HG03039 (cell line): ENCODE results near the gene KDM2A.
"Not testable (repeated sequence)": the region's sequence is repeated elsewhere in the genome, so short reads cannot be mapped to it uniquely, and the experiment has no call there.

Experiments
- ATAC-seq: cut with Tn5 transposase; IDR thresholded peaks from one replicate; pipeline ENCODE4 v1.9.1; 2021; ENCODE audit warnings: mild to moderate bottlenecking, moderate library complexity; ENCODE audit not compliant: unreplicated experiment

KDM2A gene

GRCh38 chr11:67117672-67118180, 1.3 kb upstream of the KDM2A start:
- ATAC-seq: peak; percentile 8

- ATAC-seq: peak; percentile 17
These were observed 789 bp upstream of the KDM2A start for GRCh38 chr11:67118181-67118766.

- no peak for ATAC-seq
These were observed 725 bp downstream of the KDM2A start for GRCh38 chr11:67119585-67120391.

GRCh38 chr11:67120456-67120855, 1.4 kb downstream of the KDM2A start:
- ATAC-seq: no peak

- no peak for ATAC-seq
These were observed 2.0 kb downstream of the KDM2A start for GRCh38 chr11:67120881-67121710.

GRCh38 chr11:67123801-67124200, 4.7 kb downstream of the KDM2A start:
- not testable (repeated sequence) for ATAC-seq

- not testable (repeated sequence) for ATAC-seq
These were observed 7.2 kb downstream of the KDM2A start for GRCh38 chr11:67126243-67126642.

- no peak for ATAC-seq
These were observed 7.9 kb downstream of the KDM2A start for GRCh38 chr11:67126986-67127385.

GRCh38 chr11:67130861-67131260, 11.8 kb downstream of the KDM2A start:
- ATAC-seq: not testable (repeated sequence)

GRCh38 chr11:67136156-67136555, 17.1 kb downstream of the KDM2A start:
- no peak for ATAC-seq

- ATAC-seq: no peak
These were observed 19.9 kb downstream of the KDM2A start for GRCh38 chr11:67138922-67139321.

- ATAC-seq: no peak
These were observed 27.6 kb downstream of the KDM2A start for GRCh38 chr11:67146516-67147226.

- no peak for ATAC-seq
These were observed 34.9 kb downstream of the KDM2A start for GRCh38 chr11:67153971-67154370.

GRCh38 chr11:67154726-67155125, 35.7 kb downstream of the KDM2A start:
- ATAC-seq: no peak

GRCh38 chr11:67157691-67158090, 38.6 kb downstream of the KDM2A start:
- ATAC-seq: no peak

- ATAC-seq: no peak
These were observed 39.2 kb downstream of the KDM2A start for GRCh38 chr11:67158221-67158620.

GRCh38 chr11:67160045-67160444, 41.0 kb downstream of the KDM2A start:
- ATAC-seq: no peak

- no peak for ATAC-seq
These were observed 42.1 kb downstream of the KDM2A start for GRCh38 chr11:67160872-67161783.

- ATAC-seq: no peak
These were observed 43.9 kb downstream of the KDM2A start for GRCh38 chr11:67163006-67163405.

- no peak for ATAC-seq
These were observed 46.6 kb downstream of the KDM2A start for GRCh38 chr11:67165623-67166022.
